Esophagus squamous epithelium (tissue), 4 donors: ENCODE measurements around the gene OR6B3.

ENCODE experiments used
- POLR2A ChIP-seq, 4 donors: fragments of 450-650 bp; IDR thresholded peaks; one replicate each; pipeline ENCODE4 v1.6.1; 2017; ENCODE audit warnings: antibody characterized with exemption in 4 of 4, mild to moderate bottlenecking in 4 of 4, moderate library complexity in 3 of 4
- TF ChIP-seq, protein P1 (sequence below), 6 experiments: fragments of 450-650 bp in 4 of 6; fragments of 200-600 bp in 2 of 6; sonication (generic) in 2 of 6; IDR thresholded peaks; one replicate each; pipeline ENCODE4 v1.5.1; 2016 to 2019; ENCODE audit warnings: antibody characterized with exemption in 6 of 6, mild to moderate bottlenecking in 4 of 6, moderate library complexity in 4 of 6

GRCh38 chr2:240045098-240045497, 8.2 kb downstream of the OR6B3 start:
- TF ChIP-seq, protein P1, sequence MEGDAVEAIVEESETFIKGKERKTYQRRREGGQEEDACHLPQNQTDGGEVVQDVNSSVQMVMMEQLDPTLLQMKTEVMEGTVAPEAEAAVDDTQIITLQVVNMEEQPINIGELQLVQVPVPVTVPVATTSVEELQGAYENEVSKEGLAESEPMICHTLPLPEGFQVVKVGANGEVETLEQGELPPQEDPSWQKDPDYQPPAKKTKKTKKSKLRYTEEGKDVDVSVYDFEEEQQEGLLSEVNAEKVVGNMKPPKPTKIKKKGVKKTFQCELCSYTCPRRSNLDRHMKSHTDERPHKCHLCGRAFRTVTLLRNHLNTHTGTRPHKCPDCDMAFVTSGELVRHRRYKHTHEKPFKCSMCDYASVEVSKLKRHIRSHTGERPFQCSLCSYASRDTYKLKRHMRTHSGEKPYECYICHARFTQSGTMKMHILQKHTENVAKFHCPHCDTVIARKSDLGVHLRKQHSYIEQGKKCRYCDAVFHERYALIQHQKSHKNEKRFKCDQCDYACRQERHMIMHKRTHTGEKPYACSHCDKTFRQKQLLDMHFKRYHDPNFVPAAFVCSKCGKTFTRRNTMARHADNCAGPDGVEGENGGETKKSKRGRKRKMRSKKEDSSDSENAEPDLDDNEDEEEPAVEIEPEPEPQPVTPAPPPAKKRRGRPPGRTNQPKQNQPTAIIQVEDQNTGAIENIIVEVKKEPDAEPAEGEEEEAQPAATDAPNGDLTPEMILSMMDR (IDR thresholded peaks at IDR 0.05) = no peak
- no peak for TF ChIP-seq POLR2A (IDR thresholded peaks at IDR 0.05)
